ENCODE measurements around the gene POPDC3. TPM values are rescaled to one million over a fixed set of nuclear protein-coding genes. Genes with fewer than 3 reads are reported as not detected.

Gene POPDC3
- total RNA-seq, 1 donor from 2014 or later, result 1.9 TPM

GRCh38 chr6:105200133-105200730 is 20.4 kb upstream of the POPDC3 start:
- H3K36me3 ChIP-seq, result no peaks in the 10 kb centered on the region
- no peak overlapping the region for H3K27ac ChIP-seq
- no peaks in the 10 kb centered on the region for H3K27me3 ChIP-seq
- no peak for ATAC-seq
- DNase-seq, result no peak
- no peaks in the 10 kb centered on the region for H3K4me1 ChIP-seq
- no peaks in the 10 kb centered on the region for H3K9me3 ChIP-seq
- no peak overlapping the region for H3K4me3 ChIP-seq
- intact Hi-C loops (cut with DNase I), result no loop called here
- TF ChIP-seq, protein P1, sequence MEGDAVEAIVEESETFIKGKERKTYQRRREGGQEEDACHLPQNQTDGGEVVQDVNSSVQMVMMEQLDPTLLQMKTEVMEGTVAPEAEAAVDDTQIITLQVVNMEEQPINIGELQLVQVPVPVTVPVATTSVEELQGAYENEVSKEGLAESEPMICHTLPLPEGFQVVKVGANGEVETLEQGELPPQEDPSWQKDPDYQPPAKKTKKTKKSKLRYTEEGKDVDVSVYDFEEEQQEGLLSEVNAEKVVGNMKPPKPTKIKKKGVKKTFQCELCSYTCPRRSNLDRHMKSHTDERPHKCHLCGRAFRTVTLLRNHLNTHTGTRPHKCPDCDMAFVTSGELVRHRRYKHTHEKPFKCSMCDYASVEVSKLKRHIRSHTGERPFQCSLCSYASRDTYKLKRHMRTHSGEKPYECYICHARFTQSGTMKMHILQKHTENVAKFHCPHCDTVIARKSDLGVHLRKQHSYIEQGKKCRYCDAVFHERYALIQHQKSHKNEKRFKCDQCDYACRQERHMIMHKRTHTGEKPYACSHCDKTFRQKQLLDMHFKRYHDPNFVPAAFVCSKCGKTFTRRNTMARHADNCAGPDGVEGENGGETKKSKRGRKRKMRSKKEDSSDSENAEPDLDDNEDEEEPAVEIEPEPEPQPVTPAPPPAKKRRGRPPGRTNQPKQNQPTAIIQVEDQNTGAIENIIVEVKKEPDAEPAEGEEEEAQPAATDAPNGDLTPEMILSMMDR (IDR thresholded peaks at IDR 0.05), result no peak

DNA sequence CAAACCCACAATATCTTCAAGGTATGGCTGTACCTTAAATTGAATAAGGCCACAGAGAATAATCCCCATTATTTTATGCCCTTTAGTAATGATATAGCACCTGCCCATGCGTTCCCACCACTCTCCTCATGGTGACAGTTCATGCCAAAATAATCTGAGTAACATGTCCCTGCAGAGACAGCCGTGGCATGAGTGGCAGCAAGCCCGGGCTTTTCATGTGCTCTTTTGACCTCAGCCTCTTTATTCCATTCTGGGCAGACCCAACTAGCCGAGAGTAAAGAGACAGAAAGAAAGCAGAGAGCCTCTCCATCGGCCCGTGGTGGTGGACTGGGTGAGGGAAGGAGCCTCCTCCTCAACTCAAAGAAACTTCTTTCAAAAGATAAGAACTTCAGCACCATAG is 19.9 kb upstream of the POPDC3 start:
- intact Hi-C loops (cut with DNase I), result no loop called here
- Histone ChIP-seq H3K27ac (no peak overlapping the region), H3K4me3 (no peak overlapping the region), H3K4me1 (no peaks in the 10 kb centered on the region), H3K36me3 (no peaks in the 10 kb centered on the region), H3K9me3 (no peaks in the 10 kb centered on the region), H3K27me3 (no peaks in the 10 kb centered on the region)
- ATAC-seq, result no peak
- TF ChIP-seq, protein P1 (IDR thresholded peaks at IDR 0.05), result no peak
- no peak for DNase-seq

- H3K4me1 ChIP-seq, result no peaks in the 10 kb centered on the region
- H3K4me3 ChIP-seq, result no peak overlapping the region
- intact Hi-C loops (cut with DNase I), result no loop called here
- no peak for DNase-seq
- no peaks in the 10 kb centered on the region for H3K9me3 ChIP-seq
- ATAC-seq, result no peak
- no peak overlapping the region for H3K27ac ChIP-seq
- TF ChIP-seq, protein P1 (IDR thresholded peaks at IDR 0.05), result no peak
- no peaks in the 10 kb centered on the region for H3K36me3 ChIP-seq
- H3K27me3 ChIP-seq, result no peaks in the 10 kb centered on the region
These were observed 16.3 kb upstream of the POPDC3 start for GRCh38 chr6:105196076-105196475.

DNA sequence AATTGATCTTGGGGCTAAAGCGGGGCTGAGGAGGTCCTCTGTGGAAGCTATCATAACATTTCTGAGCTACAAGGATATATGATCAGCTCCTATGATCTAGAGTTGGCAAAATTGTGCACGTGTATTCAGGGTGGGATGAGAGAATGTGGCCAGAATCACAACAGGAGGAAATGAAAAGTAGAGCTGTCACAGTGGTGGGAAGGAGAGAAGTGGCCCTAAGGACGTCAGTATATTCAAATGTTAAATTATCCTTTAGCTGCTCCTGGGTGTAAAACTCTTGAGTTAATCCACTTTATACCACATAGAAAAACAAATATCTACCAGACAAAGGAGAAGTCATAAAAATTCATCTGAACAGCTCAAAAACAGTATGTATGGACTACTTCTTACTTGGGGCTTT is 14.8 kb upstream of the POPDC3 start:
- no peak for ATAC-seq
- H3K27ac ChIP-seq, result no peak overlapping the region

GRCh38 chr6:105194106-105194505 is 14.3 kb upstream of the POPDC3 start:
- Histone ChIP-seq H3K4me1 (no peaks in the 10 kb centered on the region), H3K27me3 (no peaks in the 10 kb centered on the region), H3K4me3 (no peak overlapping the region), H3K36me3 (no peaks in the 10 kb centered on the region), H3K9me3 (no peaks in the 10 kb centered on the region), H3K27ac (no peak overlapping the region)
- ATAC-seq (no peak), DNase-seq (no peak)
- intact Hi-C loops (cut with DNase I), result no loop called here
- TF ChIP-seq, protein P1 (IDR thresholded peaks at IDR 0.05), result no peak

More for the DNA sequence above, 14.8 kb upstream of the POPDC3 start:
- no peak overlapping the region for H3K4me3 ChIP-seq
- H3K36me3 ChIP-seq, result no peaks in the 10 kb centered on the region
- intact Hi-C loops (cut with DNase I), result no loop called here
- TF ChIP-seq, protein P1 (IDR thresholded peaks at IDR 0.05), result no peak
- no peak for DNase-seq
- no peaks in the 10 kb centered on the region for H3K27me3 ChIP-seq
- H3K9me3 ChIP-seq, result no peaks in the 10 kb centered on the region
- H3K4me1 ChIP-seq, result no peaks in the 10 kb centered on the region

DNA sequence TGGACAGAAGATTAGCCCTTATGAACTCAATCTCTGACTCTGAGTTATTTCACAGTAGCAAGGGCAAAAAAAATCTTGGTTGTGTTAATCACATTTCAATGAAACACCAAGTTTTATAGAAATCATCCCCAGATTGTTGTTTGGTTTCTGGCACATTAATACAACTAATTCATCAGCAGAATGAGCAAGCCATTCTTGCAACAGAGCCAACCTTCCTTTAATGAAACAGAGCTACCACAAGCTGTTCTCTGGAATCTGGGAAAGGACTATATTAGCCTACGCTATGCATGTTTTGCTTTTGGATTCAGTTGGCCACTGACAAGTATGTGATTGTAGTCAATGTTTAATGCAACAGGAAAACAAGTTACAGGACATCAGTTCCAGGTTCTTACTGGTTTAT is 13.8 kb upstream of the POPDC3 start:
- intact Hi-C loops (cut with DNase I), result no loop called here

More for the DNA sequence above, 13.8 kb upstream of the POPDC3 start:
- no peaks in the 10 kb centered on the region for H3K4me1 ChIP-seq
- no peaks in the 10 kb centered on the region for H3K27me3 ChIP-seq
- ATAC-seq (no peak), DNase-seq (no peak)
- no peak overlapping the region for H3K27ac ChIP-seq
- TF ChIP-seq, protein P1 (IDR thresholded peaks at IDR 0.05), result no peak
- H3K9me3 ChIP-seq, result no peaks in the 10 kb centered on the region
- H3K4me3 ChIP-seq, result no peak overlapping the region
- no peaks in the 10 kb centered on the region for H3K36me3 ChIP-seq

All from upper lobe of right lung (tissue), 1 donor.